ENCODE results near the gene ABHD10. TPM values are rescaled to one million over a fixed set of nuclear protein-coding genes. Genes with fewer than 3 reads are reported as not detected.

Gene ABHD10
- total RNA-seq, 1 donor from 2014 or later = 82.9 TPM

DNA sequence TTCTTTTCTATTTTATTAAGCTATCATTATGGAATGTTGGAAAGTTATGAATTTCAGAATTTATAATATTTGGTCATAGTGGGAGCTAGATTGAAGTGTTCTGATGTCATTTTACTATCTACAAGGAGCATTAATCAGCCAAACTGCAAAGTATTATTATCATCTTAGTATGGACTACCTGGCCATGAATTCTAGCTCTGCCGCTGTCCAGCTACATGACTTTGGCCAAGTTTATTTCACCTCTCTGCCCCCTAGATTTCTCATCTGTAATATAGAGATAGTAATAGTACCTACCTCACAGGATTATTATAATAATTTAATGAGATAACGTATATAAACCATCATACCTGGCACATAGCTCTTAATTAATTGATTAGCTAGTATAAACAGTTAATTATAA, 27.8 kb upstream of the ABHD10 start:
- Histone ChIP-seq H3F3A (ENCODE audit: low read depth) (no peaks in the 10 kb centered on the region), H4K20me1 (ENCODE audit: low read depth) (no peaks in the 10 kb centered on the region), H3K4me2 (no peak overlapping the region), H3K27me3 (no peaks in the 10 kb centered on the region), H2AFZ (replicated peaks) (no peak overlapping the region), H3K79me2 (ENCODE audit: low read depth) (no peaks in the 10 kb centered on the region), H3K4me3 (no peak overlapping the region), H3K9me3 (ENCODE audit: low read depth) (no peaks in the 10 kb centered on the region), H3K36me3 (no peaks in the 10 kb centered on the region), H3K9ac (no peak overlapping the region), H3K4me1 (peaks cover 20% of the 10 kb centered on the region), H3K27ac (no peak overlapping the region)
- Mint-ChIP-seq H3K36me3 (peaks cover 9% of the 10 kb centered on the region), H3K9me3 (no peaks in the 10 kb centered on the region), H3K27me3 (ENCODE audit: insufficient read depth, low read depth) (no peaks in the 10 kb centered on the region), H3K4me3 (no peak overlapping the region), H3K27ac (no peak overlapping the region), H3K4me1 (peaks cover 20% of the 10 kb centered on the region)
- TF ChIP-seq EZH2 (IDR thresholded peaks at IDR 0.05) (no peak), EZH2phosphoT487 (IDR thresholded peaks at IDR 0.05) (no peak)
- TF ChIP-seq, protein P1, sequence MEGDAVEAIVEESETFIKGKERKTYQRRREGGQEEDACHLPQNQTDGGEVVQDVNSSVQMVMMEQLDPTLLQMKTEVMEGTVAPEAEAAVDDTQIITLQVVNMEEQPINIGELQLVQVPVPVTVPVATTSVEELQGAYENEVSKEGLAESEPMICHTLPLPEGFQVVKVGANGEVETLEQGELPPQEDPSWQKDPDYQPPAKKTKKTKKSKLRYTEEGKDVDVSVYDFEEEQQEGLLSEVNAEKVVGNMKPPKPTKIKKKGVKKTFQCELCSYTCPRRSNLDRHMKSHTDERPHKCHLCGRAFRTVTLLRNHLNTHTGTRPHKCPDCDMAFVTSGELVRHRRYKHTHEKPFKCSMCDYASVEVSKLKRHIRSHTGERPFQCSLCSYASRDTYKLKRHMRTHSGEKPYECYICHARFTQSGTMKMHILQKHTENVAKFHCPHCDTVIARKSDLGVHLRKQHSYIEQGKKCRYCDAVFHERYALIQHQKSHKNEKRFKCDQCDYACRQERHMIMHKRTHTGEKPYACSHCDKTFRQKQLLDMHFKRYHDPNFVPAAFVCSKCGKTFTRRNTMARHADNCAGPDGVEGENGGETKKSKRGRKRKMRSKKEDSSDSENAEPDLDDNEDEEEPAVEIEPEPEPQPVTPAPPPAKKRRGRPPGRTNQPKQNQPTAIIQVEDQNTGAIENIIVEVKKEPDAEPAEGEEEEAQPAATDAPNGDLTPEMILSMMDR (IDR thresholded peaks at IDR 0.05) = no peak
- DNase-seq (ENCODE audit: low spot score) = no peak

DNA sequence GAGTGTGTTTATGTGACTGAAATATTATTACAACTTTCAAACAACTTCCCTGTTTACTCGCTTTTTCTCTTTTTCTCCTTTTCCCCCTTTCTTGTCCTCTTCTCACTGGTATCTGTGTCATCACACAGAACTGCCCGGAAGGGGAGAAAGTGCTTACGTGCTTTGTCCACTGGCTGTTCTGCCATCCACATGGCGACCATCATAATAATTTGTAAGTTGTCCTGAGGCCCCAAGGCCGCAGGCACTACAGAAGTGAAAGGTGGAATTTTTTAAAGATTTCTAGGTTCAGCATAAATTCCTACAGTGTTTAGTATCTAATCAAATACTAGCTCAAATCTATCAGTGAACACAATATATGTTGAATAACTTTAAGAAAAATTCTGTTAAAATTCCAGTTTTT, 26.7 kb upstream of the ABHD10 start:
- H3K36me3 Mint-ChIP-seq = peaks cover 9% of the 10 kb centered on the region
- peaks cover 23% of the 10 kb centered on the region for H3K4me1 Mint-ChIP-seq
- Histone ChIP-seq H3K4me3 (no peak overlapping the region), H3K4me2 (no peak overlapping the region), H3K36me3 (no peaks in the 10 kb centered on the region), H3K9me3 (ENCODE audit: low read depth) (no peaks in the 10 kb centered on the region), H3K27ac (no peak overlapping the region), H3K9ac (no peak overlapping the region), H3K79me2 (ENCODE audit: low read depth) (no peaks in the 10 kb centered on the region), H3F3A (ENCODE audit: low read depth) (peaks cover 9% of the 10 kb centered on the region), H3K4me1 (peaks cover 30% of the 10 kb centered on the region), H3K27me3 (no peaks in the 10 kb centered on the region), H2AFZ (replicated peaks) (no peak overlapping the region), H4K20me1 (ENCODE audit: low read depth) (no peaks in the 10 kb centered on the region)
- no peak for DNase-seq (ENCODE audit: low spot score)
- TF ChIP-seq EZH2 (IDR thresholded peaks at IDR 0.05) (no peak), EZH2phosphoT487 (IDR thresholded peaks at IDR 0.05) (no peak)
- TF ChIP-seq, protein P1 (IDR thresholded peaks at IDR 0.05) = no peak
- H3K27me3 Mint-ChIP-seq (ENCODE audit: insufficient read depth, low read depth) = no peaks in the 10 kb centered on the region
- H3K9me3 Mint-ChIP-seq = no peaks in the 10 kb centered on the region
- H3K4me3 Mint-ChIP-seq = no peak overlapping the region
- H3K27ac Mint-ChIP-seq = no peak overlapping the region

DNA sequence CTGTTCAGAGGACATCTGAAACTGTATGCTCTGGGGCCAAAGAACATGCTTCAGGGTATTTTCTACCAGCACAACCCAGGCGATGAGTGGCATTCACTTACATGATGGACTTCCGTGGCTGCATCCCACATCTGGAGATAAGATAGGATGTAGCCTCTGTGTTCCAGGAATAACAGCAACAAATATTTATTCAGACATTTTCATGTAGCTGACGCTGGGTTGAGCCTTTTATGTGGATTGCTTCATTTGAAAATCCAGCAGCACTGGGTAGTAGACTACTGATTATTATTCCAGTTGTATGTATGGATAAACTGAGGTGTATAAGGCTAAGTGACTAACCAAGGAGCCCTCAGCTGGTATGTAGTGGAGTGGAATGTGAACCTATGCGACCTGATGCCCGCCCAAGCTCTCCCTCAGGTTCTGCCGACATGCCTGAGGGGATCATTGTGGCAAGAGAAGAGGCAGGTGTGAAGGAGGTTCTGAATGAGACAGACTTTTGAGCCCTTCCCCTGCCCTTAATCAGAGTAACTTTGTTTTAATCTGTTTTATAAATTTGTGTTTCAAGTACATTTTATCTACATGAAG, 25.9 kb upstream of the ABHD10 start:
- DNase-seq (ENCODE audit: low spot score) = no peak
- peaks cover 37% of the 10 kb centered on the region for H3K4me1 ChIP-seq
- no peaks in the 10 kb centered on the region for H3K36me3 ChIP-seq
- Mint-ChIP-seq H3K9me3 (no peaks in the 10 kb centered on the region), H3K4me1 (peaks cover 24% of the 10 kb centered on the region), H3K36me3 (peaks cover 9% of the 10 kb centered on the region), H3K27ac (no peak overlapping the region), H3K27me3 (ENCODE audit: insufficient read depth, low read depth) (no peaks in the 10 kb centered on the region), H3K4me3 (no peak overlapping the region)
- no peaks in the 10 kb centered on the region for H3K79me2 ChIP-seq (ENCODE audit: low read depth)
- no peaks in the 10 kb centered on the region for H3K27me3 ChIP-seq
- H3K27ac ChIP-seq = no peak overlapping the region
- H4K20me1 ChIP-seq (ENCODE audit: low read depth) = no peaks in the 10 kb centered on the region
- H2AFZ ChIP-seq (replicated peaks) = no peak overlapping the region
- TF ChIP-seq, protein P1 (IDR thresholded peaks at IDR 0.05) = no peak
- TF ChIP-seq EZH2 (IDR thresholded peaks at IDR 0.05) (no peak), EZH2phosphoT487 (IDR thresholded peaks at IDR 0.05) (no peak)
- no peak overlapping the region for H3K9ac ChIP-seq
- no peak overlapping the region for H3K4me3 ChIP-seq
- H3F3A ChIP-seq (ENCODE audit: low read depth) = peaks cover 18% of the 10 kb centered on the region
- no peaks in the 10 kb centered on the region for H3K9me3 ChIP-seq (ENCODE audit: low read depth)
- H3K4me2 ChIP-seq = no peak overlapping the region
